Measurements from ENCODE around the gene CEP85.

- TF ChIP-seq, protein P1, sequence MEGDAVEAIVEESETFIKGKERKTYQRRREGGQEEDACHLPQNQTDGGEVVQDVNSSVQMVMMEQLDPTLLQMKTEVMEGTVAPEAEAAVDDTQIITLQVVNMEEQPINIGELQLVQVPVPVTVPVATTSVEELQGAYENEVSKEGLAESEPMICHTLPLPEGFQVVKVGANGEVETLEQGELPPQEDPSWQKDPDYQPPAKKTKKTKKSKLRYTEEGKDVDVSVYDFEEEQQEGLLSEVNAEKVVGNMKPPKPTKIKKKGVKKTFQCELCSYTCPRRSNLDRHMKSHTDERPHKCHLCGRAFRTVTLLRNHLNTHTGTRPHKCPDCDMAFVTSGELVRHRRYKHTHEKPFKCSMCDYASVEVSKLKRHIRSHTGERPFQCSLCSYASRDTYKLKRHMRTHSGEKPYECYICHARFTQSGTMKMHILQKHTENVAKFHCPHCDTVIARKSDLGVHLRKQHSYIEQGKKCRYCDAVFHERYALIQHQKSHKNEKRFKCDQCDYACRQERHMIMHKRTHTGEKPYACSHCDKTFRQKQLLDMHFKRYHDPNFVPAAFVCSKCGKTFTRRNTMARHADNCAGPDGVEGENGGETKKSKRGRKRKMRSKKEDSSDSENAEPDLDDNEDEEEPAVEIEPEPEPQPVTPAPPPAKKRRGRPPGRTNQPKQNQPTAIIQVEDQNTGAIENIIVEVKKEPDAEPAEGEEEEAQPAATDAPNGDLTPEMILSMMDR (IDR thresholded peaks at IDR 0.05): no peak
- no peak for TF ChIP-seq POLR2A (IDR thresholded peaks at IDR 0.05)
Observed at GRCh38 chr1:26320896-26321295, 86.9 kb downstream of the CEP85 start.
